Spleen (tissue), 11 donors: ENCODE data around the gene UGDH. TPM values are rescaled to one million over a fixed set of nuclear protein-coding genes. Genes with fewer than 3 reads are reported as not detected.
A peak's percentile ranks its signal among the peaks of the same experiment; 100 is the strongest.

Experiments used
- DNase-seq: peaks from one replicate; pipeline ENCODE4 v3.0.0-alpha.2; 2020
- H3K27ac ChIP-seq, 8 donors: fragments of 200-600 bp; sonication (generic) in 7 of 8; 1 replicate in 4 of 8; 2 replicates in 4 of 8; pipeline versions ENCODE4 v1.5.0 to v1.8.0; 2016 to 2021; ENCODE audit warnings: inconsistent platforms in 4 of 8, mild to moderate bottlenecking in 4 of 8, moderate library complexity in 1 of 8
- H3K27me3 ChIP-seq, 7 donors: fragments of 200-600 bp; sonication (generic) in 6 of 7; replicated peaks in 1 of 7; 1 replicate in 4 of 7; 2 replicates in 3 of 7; pipeline versions ENCODE4 v1.5.0 to v1.8.0; 2016 to 2021; ENCODE audit warnings: inconsistent platforms in 3 of 7, mild to moderate bottlenecking in 1 of 7
- H3K36me3 ChIP-seq, 6 donors: fragments of 200-600 bp; sonication (generic) in 5 of 6; 1 replicate in 4 of 6; 2 replicates in 2 of 6; pipeline versions ENCODE4 v1.5.0 to v1.8.0; 2016 to 2021; ENCODE audit warnings: inconsistent platforms in 2 of 6
- H3K4me1 ChIP-seq, 6 donors: fragments of 200-600 bp; sonication (generic) in 5 of 6; 1 replicate in 3 of 6; 2 replicates in 3 of 6; pipeline versions ENCODE4 v1.5.0 to v1.8.0; 2016 to 2021; ENCODE audit warnings: inconsistent platforms in 3 of 6
- H3K4me3 ChIP-seq, 8 donors: fragments of 200-600 bp; sonication (generic) in 7 of 8; 1 replicate in 4 of 8; 2 replicates in 4 of 8; pipeline versions ENCODE4 v1.5.0 to v1.8.0; 2016 to 2021; ENCODE audit warnings: inconsistent platforms in 4 of 8, mild to moderate bottlenecking in 4 of 8, moderate library complexity in 2 of 8
- H3K9me3 ChIP-seq, 8 donors: fragments of 200-600 bp; sonication (generic) in 7 of 8; 1 replicate in 4 of 8; 2 replicates in 4 of 8; pipeline versions ENCODE4 v1.5.0 to v1.8.0; 2016 to 2021; ENCODE audit warnings: inconsistent platforms in 4 of 8
- POLR2A ChIP-seq, 3 donors: fragments of 450-650 bp; IDR thresholded peaks; one replicate each; pipeline ENCODE4 v1.5.1; 2017; ENCODE audit warnings: antibody characterized with exemption in 3 of 3, mild to moderate bottlenecking in 1 of 3
- POLR2AphosphoS5 ChIP-seq, 3 donors: sonication (generic); formaldehyde crosslinking; IDR thresholded peaks; one replicate each; pipeline ENCODE4 v1.5.1; 2017; ENCODE audit warnings: antibody characterized with exemption in 3 of 3
- WGBS, 5 donors: extraction: QIAGEN DNeasy Blood & Tissue Kit in 3 of 5; methylation state at CpG; one replicate each; pipeline versions ENCODE4 v1.1.5 to v1.1.7; 2013 to 2018; 5-methylcytosine and 5-hydroxymethylcytosine counted together
- intact Hi-C: fragments of 100-400 bp; cut with DNase I; formaldehyde crosslinking; loops from one replicate; pipeline ENCODE4 v1.15.0; 2023; ENCODE audit warnings: low total_unique reads
- polyA plus RNA-seq, 3 donors: library from polyadenylated mRNA; stranded (reverse); fragments of 200-250 nt; gene quantifications; one replicate each; pipeline ENCODE4 v1.2.1, GENCODE V29; 2013
- total RNA-seq, 7 donors: library from RNA; depleted of rRNA in 3 of 7; stranded (reverse); fragments of >200 nt in 3 of 7; fragmentation: NEBNext Ultra II Directional in 4 of 7; extraction: Animal tissue kit (Norgen Biotek cat#: 25700) in 4 of 7; gene quantifications; one replicate each; pipeline versions ENCODE4 v1.1.0 to v1.2.1, GENCODE V29; 2016 to 2021
- TF ChIP-seq, protein P1 (sequence below), 11 experiments: fragments of 200-600 bp in 7 of 11; fragments of 450-650 bp in 4 of 11; sonication (generic) in 4 of 11; IDR thresholded peaks in 8 of 11; conservative IDR thresholded peaks in 3 of 11; 1 replicate in 7 of 11; 2 replicates in 4 of 11; pipeline versions ENCODE4 v1.4.0 to v1.8.0; 2016 to 2021; ENCODE audit warnings: antibody characterized with exemption in 11 of 11, inconsistent platforms in 4 of 11, mild to moderate bottlenecking in 1 of 11
- donor health status: healthy with polysubstance abuse.
- donor health status: DM: no; HTN: no; CAD: no; lungs with moderate emphysema.
- donor health status: DM: no; HTN: no; CAD: no.
- donor health status: Bipolar disorder and iron deficiency.
- donor health status: healthy.
- donor health status: DM: no; HTN: no; CAD: no.
- donor health status: DM: yes; HTN: yes; CAD: no.

UGDH gene
- total and polyA plus RNA-seq, 10 donors, result 4.1 to 30.8 (median 17.9) TPM

DNA sequence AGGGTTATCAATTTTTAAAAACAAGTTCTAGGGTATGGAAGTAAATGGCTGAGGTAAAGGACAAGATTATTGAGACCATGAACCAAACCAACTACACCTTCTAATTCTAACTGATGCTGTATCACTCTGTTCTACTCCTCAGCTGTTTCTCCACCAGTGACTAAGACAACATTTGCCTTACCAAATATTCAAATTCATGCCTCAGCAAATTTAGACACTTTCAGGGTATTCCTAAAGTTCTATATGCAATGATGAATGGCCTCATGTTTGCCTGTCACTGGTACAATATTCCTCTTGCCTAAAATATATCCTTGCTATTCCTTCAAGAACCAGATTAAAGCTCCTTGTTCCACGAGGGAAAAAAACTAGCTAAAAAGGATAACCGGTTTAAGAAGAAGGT lies 73.5 kb downstream of the UGDH start:
- H3K4me3 ChIP-seq, result no peak overlapping the region

DNA sequence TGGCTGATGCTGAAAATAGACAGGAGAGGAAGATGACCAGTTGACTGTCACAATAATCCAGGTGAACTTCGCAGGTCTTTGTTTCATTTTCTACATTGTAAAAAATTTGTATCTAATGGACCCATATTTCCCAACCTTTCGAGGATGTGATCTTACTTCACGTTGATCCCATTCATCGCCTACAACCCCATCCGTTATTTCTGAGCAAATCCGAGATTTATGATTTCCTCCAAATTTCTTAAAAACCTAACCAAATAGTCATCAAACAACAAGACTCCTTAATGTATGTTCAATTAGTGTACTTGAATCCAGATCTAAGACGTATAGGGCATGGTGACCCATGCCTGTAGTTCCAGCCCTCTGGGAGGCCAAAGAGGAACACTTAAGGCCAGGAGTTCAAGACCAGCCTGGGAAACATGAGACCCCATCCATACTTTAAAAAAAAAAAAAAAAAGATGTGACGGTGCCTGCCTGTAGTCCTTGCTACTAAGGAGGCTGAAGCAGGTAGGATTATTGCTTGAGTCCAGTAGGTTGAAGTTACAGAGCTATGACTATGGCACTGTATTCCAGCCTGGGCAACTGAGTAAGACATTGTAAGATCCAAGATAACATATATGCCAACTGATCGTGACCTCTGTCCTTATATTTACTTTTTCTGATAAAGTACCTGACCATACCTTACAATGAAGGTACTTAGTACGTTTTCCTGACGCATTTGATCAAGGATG lies 74.2 kb downstream of the UGDH start:
- intact Hi-C loops, result no loop called here
- Histone ChIP-seq H3K9me3 (no peaks in the 10 kb centered on the region), H3K4me3 (no peak overlapping the region), H3K36me3 (peaks cover 9 to 91% (median 67%) of the 10 kb centered on the region in 6 donors), H3K4me1 (peaks cover 26 to 35% (median 32%) of the 10 kb centered on the region in 6 donors), H3K27ac (no peak overlapping the region), H3K27me3 (no peaks in the 10 kb centered on the region)
- TF ChIP-seq POLR2A (IDR thresholded peaks at IDR 0.05) (no peak), POLR2AphosphoS5 (IDR thresholded peaks at IDR 0.05) (peak in 1 of 3 donors; percentile 9)
- TF ChIP-seq, protein P1, sequence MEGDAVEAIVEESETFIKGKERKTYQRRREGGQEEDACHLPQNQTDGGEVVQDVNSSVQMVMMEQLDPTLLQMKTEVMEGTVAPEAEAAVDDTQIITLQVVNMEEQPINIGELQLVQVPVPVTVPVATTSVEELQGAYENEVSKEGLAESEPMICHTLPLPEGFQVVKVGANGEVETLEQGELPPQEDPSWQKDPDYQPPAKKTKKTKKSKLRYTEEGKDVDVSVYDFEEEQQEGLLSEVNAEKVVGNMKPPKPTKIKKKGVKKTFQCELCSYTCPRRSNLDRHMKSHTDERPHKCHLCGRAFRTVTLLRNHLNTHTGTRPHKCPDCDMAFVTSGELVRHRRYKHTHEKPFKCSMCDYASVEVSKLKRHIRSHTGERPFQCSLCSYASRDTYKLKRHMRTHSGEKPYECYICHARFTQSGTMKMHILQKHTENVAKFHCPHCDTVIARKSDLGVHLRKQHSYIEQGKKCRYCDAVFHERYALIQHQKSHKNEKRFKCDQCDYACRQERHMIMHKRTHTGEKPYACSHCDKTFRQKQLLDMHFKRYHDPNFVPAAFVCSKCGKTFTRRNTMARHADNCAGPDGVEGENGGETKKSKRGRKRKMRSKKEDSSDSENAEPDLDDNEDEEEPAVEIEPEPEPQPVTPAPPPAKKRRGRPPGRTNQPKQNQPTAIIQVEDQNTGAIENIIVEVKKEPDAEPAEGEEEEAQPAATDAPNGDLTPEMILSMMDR (IDR thresholded peaks at IDR 0.05 in 8 of 11, conservative IDR thresholded peaks at IDR 0.05 in 3 of 11), result no peak
- no peak for DNase-seq
- 88 to 95% (median 90%) methylated on average over 11 of the region's 11 CpGs for whole genome bisulfite sequencing, 5 donors

More for the DNA sequence above, 73.5 kb downstream of the UGDH start:
- H3K27ac ChIP-seq, result no peak overlapping the region
- peaks cover 26 to 39% (median 34%) of the 10 kb centered on the region in 6 donors for H3K4me1 ChIP-seq
- H3K36me3 ChIP-seq, result peaks cover 9 to 90% (median 65%) of the 10 kb centered on the region in 6 donors
- H3K9me3 ChIP-seq, result no peaks in the 10 kb centered on the region
- TF ChIP-seq, protein P1 (IDR thresholded peaks at IDR 0.05 in 8 of 11, conservative IDR thresholded peaks at IDR 0.05 in 3 of 11), result no peak
- no peak for TF ChIP-seq POLR2A (IDR thresholded peaks at IDR 0.05)
- no peak for TF ChIP-seq POLR2AphosphoS5 (IDR thresholded peaks at IDR 0.05)
- no peak for DNase-seq
- H3K27me3 ChIP-seq, result no peaks in the 10 kb centered on the region
- WGBS, 5 donors, result 83 to 90% (median 86%) methylated on average over 2 of the region's 2 CpGs
- intact Hi-C loops, result no loop called here

DNA sequence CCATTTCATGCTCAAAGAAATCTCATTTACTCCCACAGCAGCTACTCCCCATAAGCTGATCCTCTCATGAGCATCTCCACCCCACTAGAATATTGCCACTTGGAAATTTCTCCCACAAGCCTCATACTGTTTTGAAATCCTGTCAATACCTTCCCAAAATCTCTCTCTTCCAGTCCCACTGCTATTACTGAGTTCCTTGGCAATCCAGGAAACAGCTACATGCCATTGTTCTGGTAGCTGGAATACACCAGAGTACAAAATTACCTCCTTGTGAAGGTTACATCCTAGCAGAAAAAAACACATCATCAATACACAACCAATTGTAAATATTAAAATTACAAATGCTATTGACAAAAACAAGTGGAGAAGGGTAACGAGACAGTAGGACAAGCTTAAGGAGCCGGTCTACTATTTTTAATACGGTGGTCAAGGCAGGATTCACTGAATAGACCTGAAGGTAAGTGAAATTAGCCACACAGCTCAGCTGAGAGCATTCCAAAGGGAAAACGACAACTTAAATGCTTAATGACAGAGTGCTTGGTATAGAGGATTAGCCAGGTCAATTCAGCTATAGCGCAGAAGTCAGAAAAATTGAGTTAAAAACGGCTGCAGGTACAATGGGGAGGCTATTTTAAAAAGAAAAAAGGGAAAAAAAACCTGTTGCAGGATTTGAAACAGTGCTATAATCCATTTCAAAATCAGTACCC lies 74.9 kb downstream of the UGDH start:
- Histone ChIP-seq H3K27ac (no peak overlapping the region), H3K9me3 (no peaks in the 10 kb centered on the region), H3K27me3 (no peaks in the 10 kb centered on the region), H3K36me3 (peaks cover 9 to 85% (median 65%) of the 10 kb centered on the region in 6 donors), H3K4me3 (no peak overlapping the region), H3K4me1 (peaks cover 21 to 35% (median 30%) of the 10 kb centered on the region in 6 donors)
- intact Hi-C loops, result no loop called here
- TF ChIP-seq POLR2AphosphoS5 (IDR thresholded peaks at IDR 0.05), result no peak
- TF ChIP-seq POLR2A (IDR thresholded peaks at IDR 0.05), result no peak
- TF ChIP-seq, protein P1 (IDR thresholded peaks at IDR 0.05 in 8 of 11, conservative IDR thresholded peaks at IDR 0.05 in 3 of 11), result no peak
- no peak for DNase-seq
- WGBS, 5 donors, result 88 to 93% (median 92%) methylated on average over 6 of the region's 6 CpGs
